ENCODE results near the gene ZNF217.
"Not testable (repeated sequence)": the region's sequence is repeated elsewhere in the genome, so short reads cannot be mapped to it uniquely, and the experiment has no call there.

- TF ChIP-seq CTCF (IDR thresholded peaks at IDR 0.05; ENCODE audit: insufficient read depth, low read length, poor library complexity, severe bottlenecking); EZH2phosphoT487 (conservative IDR thresholded peaks at IDR 0.05; ENCODE audit: low read length): not testable (repeated sequence)
These were observed 3.0 kb downstream of the ZNF217 start for GRCh38 chr20:53590608-53591007.
